ENCODE measurements around the gene GCG.

GCG gene

GRCh38 chr2:162152147-162152546, at the start of gene GCG:
TSS of gene GCG (minus strand) at chr2:162152247. CDS start at chr2:162149178, 3,069 bp downstream.
- DNase-seq: no peak

GRCh38 chr2:162200636-162201035, 48.6 kb upstream of the GCG start:
- no peak for DNase-seq

GRCh38 chr2:162199913-162200312, 47.9 kb upstream of the GCG start:
- no peak for DNase-seq

- DNase-seq: no peak
These were observed 46.2 kb upstream of the GCG start for GRCh38 chr2:162198239-162198638.

- DNase-seq: no peak
These were observed 45.2 kb upstream of the GCG start for GRCh38 chr2:162197069-162197825.

GRCh38 chr2:162196638-162197037, 44.6 kb upstream of the GCG start:
- no peak for DNase-seq

- DNase-seq: no peak
These were observed 36.4 kb upstream of the GCG start for GRCh38 chr2:162188451-162188850.

- no peak for DNase-seq
These were observed 33.6 kb upstream of the GCG start for GRCh38 chr2:162185541-162186232.

GRCh38 chr2:162184821-162185450, 32.9 kb upstream of the GCG start:
- no peak for DNase-seq

- no peak for DNase-seq
These were observed 32.3 kb upstream of the GCG start for GRCh38 chr2:162184359-162184758.

- DNase-seq: no peak
These were observed 30.3 kb upstream of the GCG start for GRCh38 chr2:162182395-162182794.

GRCh38 chr2:162177301-162177700, 25.3 kb upstream of the GCG start:
- DNase-seq: no peak

- no peak for DNase-seq
These were observed 23.7 kb upstream of the GCG start for GRCh38 chr2:162175714-162176113.

GRCh38 chr2:162174746-162175145, 22.7 kb upstream of the GCG start:
- no peak for DNase-seq

- no peak for DNase-seq
These were observed 20.8 kb upstream of the GCG start for GRCh38 chr2:162172802-162173370.

- no peak for DNase-seq
These were observed 14.7 kb upstream of the GCG start for GRCh38 chr2:162166745-162167144.

GRCh38 chr2:162166174-162166573, 14.1 kb upstream of the GCG start:
- DNase-seq: no peak

GRCh38 chr2:162164802-162165201, 12.8 kb upstream of the GCG start:
- no peak for DNase-seq

- no peak for DNase-seq
These were observed 7.4 kb upstream of the GCG start for GRCh38 chr2:162159446-162159845.

GRCh38 chr2:162156149-162156548, 4.1 kb upstream of the GCG start:
- DNase-seq: no peak

- no peak for DNase-seq
These were observed 3.0 kb upstream of the GCG start for GRCh38 chr2:162155093-162155492.

- peak; percentile 74 for DNase-seq
These were observed 1.7 kb upstream of the GCG start for GRCh38 chr2:162153608-162154224.

GRCh38 chr2:162149940-162150339, 2.1 kb downstream of the GCG start:
- no peak for DNase-seq
